ENCODE data around the gene MAD2L2. TPM values are rescaled to one million over a fixed set of nuclear protein-coding genes. Genes with fewer than 3 reads are reported as not detected.
"Not testable (repeated sequence)": the region's sequence is repeated elsewhere in the genome, so short reads cannot be mapped to it uniquely, and the experiment has no call there.

Gene MAD2L2
- total RNA-seq, 1 donor, result 20.6 TPM

- Histone ChIP-seq H3K4me2 (ENCODE audit: insufficient read depth, low read length) (no peak overlapping the region), H2AFZ (ENCODE audit: low read length) (no peak overlapping the region), H3K9me3 (ENCODE audit: low read depth, low read length) (no peaks in the 10 kb centered on the region), H4K20me1 (ENCODE audit: insufficient read depth, low read length) (no peaks in the 10 kb centered on the region), H3K36me3 (ENCODE audit: insufficient read depth, low read length) (no peaks in the 10 kb centered on the region), H3K79me2 (ENCODE audit: insufficient read depth, low read length) (no peaks in the 10 kb centered on the region), H3K27ac (ENCODE audit: low read depth, low read length) (no peak overlapping the region), H3K4me1 (ENCODE audit: insufficient read depth, low read length) (no peaks in the 10 kb centered on the region), H3K4me3 (ENCODE audit: insufficient read depth, low read length) (no peak overlapping the region), H3K27me3 (ENCODE audit: insufficient read depth, low read length) (peaks cover 16% of the 10 kb centered on the region)
- DNase-seq (ENCODE audit: insufficient read length, low spot score, missing footprints), result no peak
- TF ChIP-seq CTCF (IDR thresholded peaks at IDR 0.05; ENCODE audit: extremely low read depth, low read depth, low read length), result no peak
Observed at GRCh38 chr1:11643782-11644181, 37.2 kb downstream of the MAD2L2 start.

GRCh38 chr1:11642418-11643017 lies 38.4 kb downstream of the MAD2L2 start:
- not testable (repeated sequence) for H3K4me2 ChIP-seq (ENCODE audit: insufficient read depth, low read length); H3K36me3 ChIP-seq (ENCODE audit: insufficient read depth, low read length); H3K4me1 ChIP-seq (ENCODE audit: insufficient read depth, low read length); H3K79me2 ChIP-seq (ENCODE audit: insufficient read depth, low read length); H3K27ac ChIP-seq (ENCODE audit: low read depth, low read length); H2AFZ ChIP-seq (ENCODE audit: low read length); H4K20me1 ChIP-seq (ENCODE audit: insufficient read depth, low read length); H3K4me3 ChIP-seq (ENCODE audit: insufficient read depth, low read length); H3K9me3 ChIP-seq (ENCODE audit: low read depth, low read length)
- peak; percentile 95 for TF ChIP-seq CTCF (IDR thresholded peaks at IDR 0.05; ENCODE audit: extremely low read depth, low read depth, low read length)
- DNase-seq (ENCODE audit: insufficient read length, low spot score, missing footprints), result peak; percentile 93
- H3K27me3 ChIP-seq (ENCODE audit: insufficient read depth, low read length), result peaks cover 17% of the 10 kb centered on the region

GRCh38 chr1:11641776-11642305 lies 39.1 kb downstream of the MAD2L2 start:
- Histone ChIP-seq H3K4me2 (ENCODE audit: insufficient read depth, low read length) (no peak overlapping the region), H2AFZ (ENCODE audit: low read length) (no peak overlapping the region), H3K79me2 (ENCODE audit: insufficient read depth, low read length) (no peaks in the 10 kb centered on the region), H3K27ac (ENCODE audit: low read depth, low read length) (no peak overlapping the region), H3K4me1 (ENCODE audit: insufficient read depth, low read length) (no peaks in the 10 kb centered on the region), H4K20me1 (ENCODE audit: insufficient read depth, low read length) (no peaks in the 10 kb centered on the region), H3K36me3 (ENCODE audit: insufficient read depth, low read length) (no peaks in the 10 kb centered on the region), H3K9me3 (ENCODE audit: low read depth, low read length) (no peaks in the 10 kb centered on the region), H3K27me3 (ENCODE audit: insufficient read depth, low read length) (peaks cover 17% of the 10 kb centered on the region), H3K4me3 (ENCODE audit: insufficient read depth, low read length) (no peak overlapping the region)
- TF ChIP-seq CTCF (IDR thresholded peaks at IDR 0.05; ENCODE audit: extremely low read depth, low read depth, low read length), result no peak
- no peak for DNase-seq (ENCODE audit: insufficient read length, low spot score, missing footprints)

- H3K4me2 ChIP-seq (ENCODE audit: insufficient read depth, low read length), result no peak overlapping the region
- H3K36me3 ChIP-seq (ENCODE audit: insufficient read depth, low read length), result no peaks in the 10 kb centered on the region
- H3K27ac ChIP-seq (ENCODE audit: low read depth, low read length), result no peak overlapping the region
- H3K4me1 ChIP-seq (ENCODE audit: insufficient read depth, low read length), result no peaks in the 10 kb centered on the region
- no peaks in the 10 kb centered on the region for H3K9me3 ChIP-seq (ENCODE audit: low read depth, low read length)
- peaks cover 6% of the 10 kb centered on the region for H4K20me1 ChIP-seq (ENCODE audit: insufficient read depth, low read length)
- H3K79me2 ChIP-seq (ENCODE audit: insufficient read depth, low read length), result no peaks in the 10 kb centered on the region
- H3K4me3 ChIP-seq (ENCODE audit: insufficient read depth, low read length), result no peak overlapping the region
- H2AFZ ChIP-seq (ENCODE audit: low read length), result no peak overlapping the region
- no peak for TF ChIP-seq CTCF (IDR thresholded peaks at IDR 0.05; ENCODE audit: extremely low read depth, low read depth, low read length)
- DNase-seq (ENCODE audit: insufficient read length, low spot score, missing footprints), result peak; percentile 35
- peaks cover 17% of the 10 kb centered on the region for H3K27me3 ChIP-seq (ENCODE audit: insufficient read depth, low read length)
Observed at GRCh38 chr1:11640944-11641343, 40.0 kb downstream of the MAD2L2 start.
